ENCODE data around the gene MAP1B.

The MAP1B gene

GRCh38 chr5:72231991-72232703, 124.9 kb downstream of the MAP1B start:
- DNase-seq: no peak

- no peak for DNase-seq
Observed at GRCh38 chr5:72232838-72233237, 125.6 kb downstream of the MAP1B start.

GRCh38 chr5:72233835-72234234, 126.6 kb downstream of the MAP1B start:
- no peak for DNase-seq

GRCh38 chr5:72234265-72234700, 127.0 kb downstream of the MAP1B start:
- no peak for DNase-seq

- DNase-seq: no peak
Observed at GRCh38 chr5:72234868-72235267, 127.6 kb downstream of the MAP1B start.

- DNase-seq: no peak
Observed at GRCh38 chr5:72235725-72236124, 128.4 kb downstream of the MAP1B start.

- no peak for DNase-seq
Observed at GRCh38 chr5:72237415-72237814, 130.1 kb downstream of the MAP1B start.

- DNase-seq: no peak
Observed at GRCh38 chr5:72237879-72238278, 130.6 kb downstream of the MAP1B start.

- no peak for DNase-seq
Observed at GRCh38 chr5:72238712-72239445, 131.6 kb downstream of the MAP1B start.

- peak; percentile 29 for DNase-seq
Observed at GRCh38 chr5:72241346-72242003, 134.2 kb downstream of the MAP1B start.

GRCh38 chr5:72242796-72243475, 135.7 kb downstream of the MAP1B start:
- no peak for DNase-seq

- no peak for DNase-seq
Observed at GRCh38 chr5:72243706-72244105, 136.4 kb downstream of the MAP1B start.

GRCh38 chr5:72244862-72245371, 137.6 kb downstream of the MAP1B start:
- no peak for DNase-seq

GRCh38 chr5:72245546-72245945, 138.3 kb downstream of the MAP1B start:
- DNase-seq: no peak

- no peak for DNase-seq
Observed at GRCh38 chr5:72245951-72246532, 138.8 kb downstream of the MAP1B start.

- DNase-seq: no peak
Observed at GRCh38 chr5:72246954-72247442, 139.7 kb downstream of the MAP1B start.

GRCh38 chr5:72248410-72248981, 141.2 kb downstream of the MAP1B start:
- no peak for DNase-seq

GRCh38 chr5:72251386-72251785, 144.1 kb downstream of the MAP1B start:
- DNase-seq: no peak

- DNase-seq: no peak
Observed at GRCh38 chr5:72252008-72252407, 144.7 kb downstream of the MAP1B start.

- DNase-seq: no peak
Observed at GRCh38 chr5:72252574-72253155, 145.4 kb downstream of the MAP1B start.

GRCh38 chr5:72255237-72255636, 148.0 kb downstream of the MAP1B start:
- DNase-seq: no peak

GRCh38 chr5:72255670-72256069, 148.4 kb downstream of the MAP1B start:
- DNase-seq: no peak
